ENCODE measurements around the gene PARD3.

The PARD3 gene

DNA sequence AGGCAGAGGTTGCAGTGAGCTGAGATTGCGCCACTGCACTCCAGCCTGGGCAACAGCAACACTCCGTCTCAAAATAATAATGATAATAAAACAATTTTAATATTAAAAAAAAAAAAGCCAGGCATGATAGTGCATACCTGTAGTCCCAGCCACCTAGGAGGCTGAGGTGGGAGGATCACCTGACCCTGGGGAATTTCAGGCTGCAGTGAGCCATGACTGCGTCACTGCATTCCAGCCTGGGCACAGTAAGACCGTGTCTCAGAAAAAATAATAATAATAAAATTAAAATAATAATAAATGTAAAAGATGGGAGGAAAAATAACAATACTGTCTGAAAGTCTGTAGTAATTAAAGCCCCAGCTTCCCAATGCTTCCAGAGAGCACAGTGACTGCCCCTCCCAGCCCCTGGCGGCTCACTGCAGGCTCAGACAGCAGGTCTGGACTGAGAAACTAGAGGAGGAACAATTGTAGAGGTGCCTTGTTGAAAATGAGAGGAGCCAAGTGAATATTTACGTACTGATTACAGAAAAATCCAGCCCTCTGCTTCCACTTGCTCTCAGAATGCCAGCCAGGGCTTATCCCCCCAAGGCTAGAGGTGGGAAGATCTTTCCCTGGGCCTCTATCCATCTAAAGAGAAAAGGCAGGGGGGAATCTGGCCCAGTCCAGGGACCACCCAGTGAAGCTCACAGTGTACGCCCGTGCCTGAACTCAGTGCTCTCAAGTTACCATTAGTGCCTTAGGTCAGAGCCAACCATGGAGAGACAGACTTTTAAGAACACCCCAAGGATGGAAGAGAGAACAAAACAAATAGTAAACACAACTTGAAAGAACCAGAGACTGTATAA, 112.8 kb downstream of the PARD3 start:
- TF ChIP-seq, protein P1, sequence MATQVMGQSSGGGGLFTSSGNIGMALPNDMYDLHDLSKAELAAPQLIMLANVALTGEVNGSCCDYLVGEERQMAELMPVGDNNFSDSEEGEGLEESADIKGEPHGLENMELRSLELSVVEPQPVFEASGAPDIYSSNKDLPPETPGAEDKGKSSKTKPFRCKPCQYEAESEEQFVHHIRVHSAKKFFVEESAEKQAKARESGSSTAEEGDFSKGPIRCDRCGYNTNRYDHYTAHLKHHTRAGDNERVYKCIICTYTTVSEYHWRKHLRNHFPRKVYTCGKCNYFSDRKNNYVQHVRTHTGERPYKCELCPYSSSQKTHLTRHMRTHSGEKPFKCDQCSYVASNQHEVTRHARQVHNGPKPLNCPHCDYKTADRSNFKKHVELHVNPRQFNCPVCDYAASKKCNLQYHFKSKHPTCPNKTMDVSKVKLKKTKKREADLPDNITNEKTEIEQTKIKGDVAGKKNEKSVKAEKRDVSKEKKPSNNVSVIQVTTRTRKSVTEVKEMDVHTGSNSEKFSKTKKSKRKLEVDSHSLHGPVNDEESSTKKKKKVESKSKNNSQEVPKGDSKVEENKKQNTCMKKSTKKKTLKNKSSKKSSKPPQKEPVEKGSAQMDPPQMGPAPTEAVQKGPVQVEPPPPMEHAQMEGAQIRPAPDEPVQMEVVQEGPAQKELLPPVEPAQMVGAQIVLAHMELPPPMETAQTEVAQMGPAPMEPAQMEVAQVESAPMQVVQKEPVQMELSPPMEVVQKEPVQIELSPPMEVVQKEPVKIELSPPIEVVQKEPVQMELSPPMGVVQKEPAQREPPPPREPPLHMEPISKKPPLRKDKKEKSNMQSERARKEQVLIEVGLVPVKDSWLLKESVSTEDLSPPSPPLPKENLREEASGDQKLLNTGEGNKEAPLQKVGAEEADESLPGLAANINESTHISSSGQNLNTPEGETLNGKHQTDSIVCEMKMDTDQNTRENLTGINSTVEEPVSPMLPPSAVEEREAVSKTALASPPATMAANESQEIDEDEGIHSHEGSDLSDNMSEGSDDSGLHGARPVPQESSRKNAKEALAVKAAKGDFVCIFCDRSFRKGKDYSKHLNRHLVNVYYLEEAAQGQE (IDR thresholded peaks at IDR 0.05; ENCODE audit: insufficient read depth in 1 of 2, low read depth in 2 of 2, low read length in 2 of 2) = no peak
- no peak for TF ChIP-seq SIN3A (IDR thresholded peaks at IDR 0.05; ENCODE audit: borderline replicate concordance, insufficient read depth, low read length)
- no peak for TF ChIP-seq FOXP2 (optimal IDR thresholded peaks at IDR 0.05; ENCODE audit: borderline replicate concordance, extremely low read depth, extremely low read length, insufficient read depth)
- TF ChIP-seq POLR2AphosphoS5 (IDR thresholded peaks at IDR 0.05; ENCODE audit: low read depth, low read length) = no peak
- TF ChIP-seq TAF1 (IDR thresholded peaks at IDR 0.05; ENCODE audit: borderline replicate concordance, insufficient read depth, low read length) = no peak

DNA sequence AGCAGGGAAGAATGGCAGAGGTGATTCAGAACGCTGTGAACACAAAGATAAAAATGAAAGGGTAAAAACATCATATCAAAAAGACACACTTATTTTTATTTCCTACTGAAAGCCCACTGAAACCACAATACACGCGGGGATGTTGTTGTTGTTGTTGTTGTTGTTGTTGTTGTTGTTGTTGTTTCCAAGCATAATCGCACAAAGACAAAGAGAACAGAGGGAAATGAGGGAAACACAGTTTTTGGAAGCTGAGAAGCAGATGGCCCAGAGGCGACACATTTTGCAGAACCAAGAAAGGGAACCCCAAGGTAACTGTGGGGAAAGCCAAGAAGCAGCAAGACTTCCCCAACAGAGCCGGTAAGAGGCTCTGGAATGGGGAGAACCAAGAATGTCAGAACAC, 113.9 kb downstream of the PARD3 start:
- no peak for TF ChIP-seq TAF1 (IDR thresholded peaks at IDR 0.05; ENCODE audit: borderline replicate concordance, insufficient read depth, low read length)
- TF ChIP-seq, protein P1 (IDR thresholded peaks at IDR 0.05; ENCODE audit: insufficient read depth in 1 of 2, low read depth in 2 of 2, low read length in 2 of 2) = no peak
- no peak for TF ChIP-seq FOXP2 (optimal IDR thresholded peaks at IDR 0.05; ENCODE audit: borderline replicate concordance, extremely low read depth, extremely low read length, insufficient read depth)
- TF ChIP-seq POLR2AphosphoS5 (IDR thresholded peaks at IDR 0.05; ENCODE audit: low read depth, low read length) = no peak
- TF ChIP-seq SIN3A (IDR thresholded peaks at IDR 0.05; ENCODE audit: borderline replicate concordance, insufficient read depth, low read length) = no peak

DNA sequence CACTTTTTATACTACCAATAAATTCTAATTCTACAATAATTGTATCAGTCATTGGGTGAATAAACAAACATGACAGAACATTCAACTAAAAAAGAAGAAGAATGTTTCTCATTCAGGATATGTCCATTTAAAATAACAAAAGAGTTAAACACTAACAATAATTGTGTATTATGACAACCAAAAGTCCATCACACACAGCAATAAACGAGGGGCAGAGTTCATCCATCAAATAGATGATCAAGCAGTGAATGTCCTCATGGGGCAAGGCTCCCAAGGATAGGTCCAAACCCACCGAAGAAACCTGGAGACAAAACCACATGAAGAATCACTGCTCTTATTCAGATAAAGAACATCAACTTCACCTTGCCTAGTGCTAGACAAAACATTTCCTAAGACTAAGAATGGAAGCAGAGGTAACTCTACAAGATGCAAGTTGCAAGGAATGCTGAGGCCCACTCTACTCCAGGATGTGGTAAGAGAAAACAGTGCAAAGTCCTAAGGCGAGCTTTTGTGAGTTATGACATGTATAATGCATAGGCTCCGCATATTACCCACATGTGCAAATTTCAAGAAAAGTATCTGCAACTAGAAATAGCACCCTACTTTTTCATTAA, 115.1 kb downstream of the PARD3 start:
- TF ChIP-seq TAF1 (IDR thresholded peaks at IDR 0.05; ENCODE audit: borderline replicate concordance, insufficient read depth, low read length) (no peak), POLR2AphosphoS5 (IDR thresholded peaks at IDR 0.05; ENCODE audit: low read depth, low read length) (no peak), SIN3A (IDR thresholded peaks at IDR 0.05; ENCODE audit: borderline replicate concordance, insufficient read depth, low read length) (no peak)
- TF ChIP-seq, protein P1 (IDR thresholded peaks at IDR 0.05; ENCODE audit: insufficient read depth in 1 of 2, low read depth in 2 of 2, low read length in 2 of 2) = no peak

DNA sequence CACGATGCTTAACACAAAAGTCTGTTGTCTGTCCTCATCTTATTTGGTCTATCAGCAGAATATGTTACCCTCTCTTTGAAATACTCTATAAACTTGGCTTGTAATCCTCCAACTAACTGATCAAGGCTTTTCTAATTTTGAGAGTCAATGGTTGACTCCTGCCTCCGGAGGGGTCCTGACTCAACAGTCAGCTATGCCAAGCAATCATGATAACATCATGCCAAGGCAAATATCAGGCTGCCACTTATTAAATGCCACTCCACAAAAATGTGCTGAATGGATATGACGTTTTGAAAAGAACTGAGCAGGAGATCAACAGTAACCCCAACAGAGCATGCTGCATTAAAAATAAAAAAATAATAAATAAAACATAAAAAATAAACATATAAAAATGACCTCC, 116.1 kb downstream of the PARD3 start:
- no peak for TF ChIP-seq SIN3A (IDR thresholded peaks at IDR 0.05; ENCODE audit: borderline replicate concordance, insufficient read depth, low read length)
- TF ChIP-seq, protein P1 (IDR thresholded peaks at IDR 0.05; ENCODE audit: insufficient read depth in 1 of 2, low read depth in 2 of 2, low read length in 2 of 2) = no peak
- no peak for TF ChIP-seq TAF1 (IDR thresholded peaks at IDR 0.05; ENCODE audit: borderline replicate concordance, insufficient read depth, low read length)
- TF ChIP-seq FOXP2 (optimal IDR thresholded peaks at IDR 0.05; ENCODE audit: borderline replicate concordance, extremely low read depth, extremely low read length, insufficient read depth) = no peak
- no peak for TF ChIP-seq POLR2AphosphoS5 (IDR thresholded peaks at IDR 0.05; ENCODE audit: low read depth, low read length)
